ENCODE results near the gene ABCC6. TPM values are rescaled to one million over a fixed set of nuclear protein-coding genes. Genes with fewer than 3 reads are reported as not detected.

ABCC6 gene
- total RNA-seq, 1 experiment from 2014 or later = 1.1 TPM

- Histone ChIP-seq H3K9ac (ENCODE audit: extremely low read depth, insufficient read length, low read length) (no peak overlapping the region), H3K79me1 (ENCODE audit: insufficient read depth, low read depth, low read length, poor library complexity, severe bottlenecking) (no peaks in the 10 kb centered on the region), H2AFZ (ENCODE audit: low read length) (no peak overlapping the region), H3K23ac (ENCODE audit: insufficient read length, low read depth, low read length) (no peak overlapping the region), H2BK5ac (ENCODE audit: insufficient read length, low read length) (no peak overlapping the region), H4K8ac (replicated peaks; ENCODE audit: insufficient read length, low read depth, low read length) (no peak overlapping the region), H3K4ac (ENCODE audit: low read depth, low read length) (no peak overlapping the region), H3K4me1 (ENCODE audit: insufficient read depth, low read length) (no peaks in the 10 kb centered on the region), H2BK120ac (ENCODE audit: low read depth, low read length, poor library complexity, severe bottlenecking) (no peak overlapping the region), H3K18ac (ENCODE audit: insufficient read length, low read depth, low read length) (no peak overlapping the region), H2AK5ac (ENCODE audit: insufficient read length, low read length) (no peak overlapping the region), H3K9me3 (ENCODE audit: control insufficient read depth, low read depth, low read length) (no peaks in the 10 kb centered on the region), H3K23me2 (ENCODE audit: insufficient read length, low read depth, low read length, poor library complexity, severe bottlenecking) (no peaks in the 10 kb centered on the region), H3T11ph (ENCODE audit: low read length) (no peak overlapping the region), H4K5ac (ENCODE audit: insufficient read length, low read depth, low read length) (no peak overlapping the region), H4K20me1 (ENCODE audit: control insufficient read depth, insufficient read depth, insufficient read length) (no peaks in the 10 kb centered on the region), H2BK12ac (ENCODE audit: insufficient read length, low read depth, low read length) (no peak overlapping the region), H2BK15ac (ENCODE audit: low read depth, low read length) (no peak overlapping the region), H2BK20ac (ENCODE audit: low read depth, low read length, poor library complexity, severe bottlenecking) (no peak overlapping the region), H3K4me2 (ENCODE audit: insufficient read depth, insufficient read length, low read length) (no peak overlapping the region), H4K91ac (ENCODE audit: insufficient read length, low read depth, low read length) (no peak overlapping the region), H3K79me2 (ENCODE audit: insufficient read depth, low read length) (no peaks in the 10 kb centered on the region), H3K14ac (ENCODE audit: insufficient read depth, low read length) (no peak overlapping the region), H3K27ac (ENCODE audit: insufficient read length, low read depth, low read length) (no peak overlapping the region), H3K27me3 (ENCODE audit: insufficient read depth, low read length) (no peaks in the 10 kb centered on the region), H3K56ac (ENCODE audit: insufficient read length, low read depth, low read length) (no peak overlapping the region)
- Mint-ChIP-seq H3K27ac (no peak overlapping the region), H3K9me3 (no peaks in the 10 kb centered on the region), H3K36me3 (ENCODE audit: insufficient read depth in 1 of 3, low read depth in 3 of 3) (no peaks in the 10 kb centered on the region; a peak in 1 of 7 replicates), H3K4me1 (no peaks in the 10 kb centered on the region), H3K27me3 (ENCODE audit: low read depth) (peaks cover 4% of the 10 kb centered on the region), H3K4me3 (no peak overlapping the region)
- DNase-seq = no peak
- TF ChIP-seq CTCF (conservative IDR thresholded peaks at IDR 0.05) = peak; percentile 22; the same call in 1 of the 3 replicates
- no CpG with 5 or more reads among the region's 11 CpGs for WGBS (ENCODE audit: extremely low coverage, insufficient read length, low lambda C conversion rate)
Observed at GRCh38 chr16:16167927-16168326, 55.4 kb downstream of the ABCC6 start.
